ENCODE measurements around the gene PLIN1. TPM values are rescaled to one million over a fixed set of nuclear protein-coding genes. Genes with fewer than 3 reads are reported as not detected.

PLIN1 gene
- total and polyA plus RNA-seq, 10 of the 15 experiments (the other 5 are each of a cell fraction or from before 2014, with no cell fraction given) = 0.05 to 0.13 (median 0.09) TPM; not detected in 6

- TF ChIP-seq HSF1 (IDR thresholded peaks at IDR 0.05; ENCODE audit: low read depth, low read length) = no peak
- TF ChIP-seq HDAC2 (IDR thresholded peaks at IDR 0.05) = no peak
- no peak for TF ChIP-seq BCL11A (IDR thresholded peaks at IDR 0.05; ENCODE audit: low read depth, low read length)
- no peak for TF ChIP-seq JUND (IDR thresholded peaks at IDR 0.05; ENCODE audit: low read depth, low read length)
- no peak for TF ChIP-seq ZNF274 (IDR thresholded peaks at IDR 0.05; ENCODE audit: insufficient read depth, insufficient read length)
- TF ChIP-seq ZNF384 (IDR thresholded peaks at IDR 0.05; ENCODE audit: borderline replicate concordance, low read depth, low read length) = no peak
Measured at GRCh38 chr15:89670971-89671560, 8.1 kb downstream of the PLIN1 start (continued).

GRCh38 chr15:89669941-89670340 lies 9.2 kb downstream of the PLIN1 start:
- no peaks in the 10 kb centered on the region for H3K9me3 ChIP-seq (replicated peaks; ENCODE audit: control insufficient read depth, insufficient read depth, low read length)
- ChIA-PET SMC1A (ENCODE audit: uncharacterized antibody, unreplicated experiment) (no interaction called here), CTCF (interaction anchor here (0.6 kb wide), 1 partner anchor 9 kb away, joined by 4 read pairs; no protein-coding TSS in a partner anchor), RAD21 (ENCODE audit: unreplicated experiment) (no interaction called here), POLR2A (no interaction called here)
- intact Hi-C loops (cut with micrococcal nuclease; ENCODE audit: unreplicated experiment) = no loop called here
- DNase-seq (ENCODE audit: low read depth, low spot score) (no peak), FAIRE-seq (no peak), ATAC-seq (no peak)
- H3K79me2 ChIP-seq (ENCODE audit: control insufficient read depth, insufficient read depth, low read length) = no peaks in the 10 kb centered on the region
- H3K4me3 ChIP-seq = no peak overlapping the region
- H3K27me3 ChIP-seq (replicated peaks in 1 of 2; ENCODE audit: control insufficient read depth in 2 of 2, insufficient read depth in 2 of 2, low read length in 1 of 2) = peaks cover 0 to 2% of the 10 kb centered on the region in 2 experiments; a peak in 1 of 4 replicates
- H2AFZ ChIP-seq (ENCODE audit: control insufficient read depth, low read depth, low read length) = no peak overlapping the region
- H3K4me2 ChIP-seq (ENCODE audit: control insufficient read depth, insufficient read depth) = no peak overlapping the region
- 56% methylated on average over 15 of the region's 15 CpGs for WGBS (ENCODE audit: insufficient coverage, insufficient replicate concordance, low lambda C conversion rate, missing lambda C conversion rate)
- in situ Hi-C loops (cut with MboI) = no loop called here
- H3K36me3 ChIP-seq (ENCODE audit: control insufficient read depth in 2 of 2, insufficient read depth in 2 of 2, low read length in 1 of 2) = no peaks in the 10 kb centered on the region
- H3K27ac ChIP-seq (ENCODE audit: control insufficient read depth, insufficient read depth) = no peak overlapping the region
- H4K20me1 ChIP-seq (ENCODE audit: control insufficient read depth, insufficient read depth) = no peaks in the 10 kb centered on the region
- no TSS peak for BruUV-seq (replicated peaks)
- no peak for TF ChIP-seq RUNX3 (IDR thresholded peaks at IDR 0.05; ENCODE audit: low read length)
- TF ChIP-seq POLR2A (IDR thresholded peaks at IDR 0.05; ENCODE audit: low read depth, low read length) = no peak
- no peak for TF ChIP-seq NR2C1 (IDR thresholded peaks at IDR 0.05)
- H3K4me1 ChIP-seq (ENCODE audit: control insufficient read depth, insufficient read depth, low read length) = no peaks in the 10 kb centered on the region
- no peak overlapping the region for H3K9ac ChIP-seq (ENCODE audit: control insufficient read depth, insufficient read depth, low read length)
